Fibroblast of upper back skin (primary cell): Measurements from ENCODE around the gene FAM83B.
"Not testable (repeated sequence)": the region's sequence is repeated elsewhere in the genome, so short reads cannot be mapped to it uniquely, and the experiment has no call there.

ENCODE experiments used
- DNase-seq: peaks from one replicate; pipeline ENCODE4 v3.0.0-alpha.2; 2013

The FAM83B gene

DNA sequence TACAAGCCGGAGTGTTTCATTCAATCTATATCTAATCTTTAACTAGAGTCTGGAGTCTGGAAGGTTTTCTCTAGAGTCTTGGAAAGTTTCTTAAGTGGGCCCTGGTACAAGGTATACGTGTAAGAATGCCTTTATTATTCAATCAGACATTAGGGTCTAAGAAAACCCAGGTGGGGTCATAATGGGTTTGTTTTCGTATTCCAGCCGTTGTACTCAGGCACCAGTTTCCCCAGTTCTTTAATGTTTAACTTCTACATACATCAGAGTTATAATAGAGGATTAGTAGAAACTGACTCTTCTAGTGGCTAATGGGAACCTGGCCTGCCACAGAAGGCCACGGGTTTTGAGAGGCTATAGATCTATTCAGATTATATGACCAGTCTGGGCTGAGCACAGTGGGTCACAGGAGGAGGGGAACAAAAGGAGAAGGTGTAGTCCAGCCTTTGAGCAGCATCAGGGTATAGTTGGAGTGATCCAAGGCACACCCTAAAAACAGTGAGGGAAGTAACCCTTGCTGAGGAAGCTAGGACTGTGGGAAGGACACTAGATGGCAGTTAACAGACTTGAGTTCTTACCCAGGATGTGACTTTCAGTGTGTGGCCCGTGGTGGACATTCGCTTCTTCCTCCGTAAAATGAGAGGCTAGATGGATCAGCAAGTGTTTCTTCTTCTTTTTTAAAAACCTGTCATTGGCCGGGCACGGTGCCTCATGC is 15.5 kb downstream of the FAM83B start:
- no peak for DNase-seq

DNA sequence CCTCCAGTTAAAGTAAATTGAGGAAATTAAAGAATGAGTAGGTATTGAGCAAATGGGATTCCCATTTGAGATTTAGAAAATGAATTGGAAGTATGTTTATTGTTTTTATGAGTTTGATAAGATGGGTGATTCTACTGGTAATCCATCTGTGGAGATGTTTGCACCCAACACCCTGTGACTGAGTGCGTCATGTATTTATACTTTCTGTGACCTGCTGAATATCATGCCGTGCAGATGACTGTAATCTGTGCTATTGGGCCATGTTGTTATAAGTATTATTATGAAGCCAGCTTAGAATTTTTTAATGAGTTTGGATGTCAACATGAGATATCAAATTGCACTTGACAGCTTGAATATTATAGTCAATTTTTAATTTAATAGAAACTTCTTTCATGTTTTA is 17.7 kb downstream of the FAM83B start:
- DNase-seq: no peak

DNA sequence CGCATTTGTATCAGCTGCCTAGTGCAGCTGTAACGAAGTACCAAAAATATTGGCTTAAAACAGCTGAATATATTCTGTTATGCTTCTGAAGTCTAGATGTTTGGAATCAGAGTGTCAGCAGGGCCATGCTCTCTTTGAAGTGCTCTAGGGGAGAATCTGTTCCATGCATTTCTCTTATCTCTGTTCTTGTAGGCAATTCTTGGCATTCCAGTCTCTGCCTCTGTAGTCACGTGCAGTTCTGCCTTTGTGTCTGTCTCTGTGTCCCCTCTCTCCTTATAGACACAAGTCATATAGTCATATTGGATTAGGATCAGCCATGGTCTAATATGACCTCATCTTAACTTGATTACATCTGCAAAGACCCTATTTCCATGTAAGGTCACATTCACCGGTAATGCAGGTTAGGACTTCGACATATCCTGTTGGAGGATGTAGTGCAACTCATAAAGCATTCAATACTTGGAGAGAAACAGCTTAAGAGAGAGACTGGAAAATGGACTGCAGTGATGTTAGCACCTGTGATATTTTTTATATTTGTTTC is 18.6 kb downstream of the FAM83B start:
- DNase-seq: no peak

DNA sequence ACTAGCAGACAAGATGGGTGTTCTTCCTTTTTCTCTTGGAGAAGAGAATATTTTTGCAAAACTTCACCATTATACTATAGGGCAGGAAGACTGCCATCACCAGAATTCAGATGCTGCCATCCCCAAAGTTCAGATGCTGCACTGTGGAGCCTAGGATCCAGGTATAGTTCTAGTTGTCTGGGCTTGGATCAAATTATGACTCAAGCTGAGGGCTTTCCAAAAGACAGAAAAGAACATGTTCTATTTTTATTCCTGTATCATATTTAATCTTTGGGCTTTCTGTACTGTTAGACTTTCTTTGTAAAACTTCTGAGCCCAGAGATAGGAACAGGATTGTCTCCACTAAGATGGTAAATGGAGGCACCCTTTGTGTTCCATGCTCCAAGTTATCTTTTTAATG is 22.0 kb downstream of the FAM83B start:
- no peak for DNase-seq

DNA sequence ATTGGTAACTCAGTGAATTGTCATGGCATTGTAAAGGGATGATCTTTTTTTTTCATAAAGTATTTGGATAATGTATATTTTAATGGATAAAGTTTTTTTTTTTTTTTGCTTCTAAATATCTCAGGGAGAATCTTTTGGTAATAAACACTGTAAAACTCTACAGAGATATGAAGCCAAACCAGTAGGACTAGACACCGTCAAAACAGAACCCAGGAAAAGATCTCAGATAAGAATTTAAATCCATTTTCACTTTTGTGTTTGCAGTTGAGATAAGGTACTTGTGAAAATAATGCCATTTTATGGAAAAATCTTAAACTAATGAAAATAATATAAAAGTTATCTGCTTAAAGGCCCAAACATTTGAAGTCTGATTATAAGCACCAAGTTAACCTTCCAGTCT is 27.0 kb downstream of the FAM83B start:
- no peak for DNase-seq

DNA sequence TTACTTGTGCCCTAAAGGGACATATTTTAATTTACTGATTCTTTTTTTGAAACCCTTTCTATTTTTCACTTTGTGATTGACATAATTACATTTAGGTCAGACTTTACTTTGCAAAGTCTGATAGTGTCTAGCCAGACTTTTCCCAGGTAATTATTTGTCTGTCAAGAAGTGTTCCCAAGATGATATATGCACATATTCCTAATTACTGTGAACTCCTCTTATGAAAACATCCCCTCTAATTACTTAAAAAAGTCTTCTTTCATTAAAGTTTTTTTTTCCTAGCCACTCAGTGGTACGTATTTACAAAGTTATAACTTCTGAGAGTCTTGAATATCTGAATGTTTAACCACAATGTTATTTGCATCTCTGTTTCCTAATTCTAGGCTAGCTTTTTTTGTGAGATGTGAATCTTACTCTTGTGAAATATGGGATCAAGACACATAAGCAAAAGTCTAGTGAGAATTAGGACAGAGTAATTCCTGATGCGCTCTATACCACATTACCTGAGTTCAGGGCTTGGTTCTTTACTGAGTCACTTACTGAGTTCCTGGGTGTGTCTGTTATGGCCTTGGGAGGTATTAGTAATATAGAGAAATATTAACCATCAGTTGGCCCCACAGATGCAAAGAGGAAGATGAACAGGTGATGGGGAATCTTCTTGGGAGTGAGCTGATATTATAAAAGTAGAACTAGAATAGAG is 27.9 kb downstream of the FAM83B start:
- no peak for DNase-seq

DNA sequence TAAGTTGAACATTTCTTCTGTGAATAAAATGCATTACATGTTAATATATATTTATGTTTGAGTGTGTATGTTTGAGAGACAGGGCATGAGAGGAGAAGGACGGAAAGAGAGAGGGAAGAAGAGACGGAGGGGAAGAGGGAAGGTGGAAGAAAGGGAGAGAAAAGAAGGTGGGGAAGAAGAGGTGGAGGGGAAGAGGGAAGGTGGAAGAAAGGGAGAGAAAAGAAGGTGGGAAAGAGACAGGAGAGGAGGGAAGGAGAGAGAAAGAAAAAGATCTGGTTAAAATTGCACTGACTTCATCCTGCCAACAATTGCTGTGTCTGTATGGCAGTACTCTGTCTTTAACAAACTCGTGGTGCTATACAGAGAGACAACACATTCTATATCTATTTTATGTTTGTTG is 29.0 kb downstream of the FAM83B start:
- no peak for DNase-seq

DNA sequence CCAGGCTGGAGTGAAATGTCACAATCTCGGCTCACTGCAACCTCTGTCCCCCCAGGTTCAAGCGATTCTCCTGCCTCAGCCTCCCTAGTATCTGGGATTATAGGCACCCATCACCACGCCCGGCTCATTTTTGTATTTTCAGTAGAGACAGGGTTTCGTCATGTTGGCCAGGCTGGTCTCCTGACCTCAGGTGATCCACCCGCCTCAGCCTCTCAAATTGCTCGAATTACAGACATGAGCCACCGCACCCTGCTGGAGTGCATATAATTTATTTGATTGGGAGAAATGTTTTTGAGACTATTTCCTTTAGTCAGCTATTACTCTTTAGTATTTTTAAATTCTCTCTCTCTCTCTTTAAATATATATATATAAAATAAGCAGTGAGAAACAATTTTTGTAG is 29.8 kb downstream of the FAM83B start:
- DNase-seq: no peak

DNA sequence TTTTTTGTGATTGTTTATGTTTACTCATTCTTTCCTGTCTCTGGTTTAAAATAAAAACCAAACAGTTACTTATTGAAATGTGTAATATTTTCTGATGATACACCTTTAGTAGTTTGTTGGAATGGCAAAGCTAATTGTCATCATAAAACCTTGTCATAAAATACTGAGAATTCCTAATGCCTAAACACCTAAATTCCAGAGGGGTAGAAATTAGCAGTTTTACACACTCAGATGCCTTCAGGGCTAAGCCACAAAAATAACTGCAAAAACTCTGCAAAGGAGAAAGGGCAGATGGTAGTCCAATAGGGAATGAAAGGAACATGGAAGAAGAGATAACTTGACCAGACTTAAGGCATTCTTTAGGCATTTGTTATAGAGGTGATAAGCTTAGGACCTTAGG is 30.3 kb downstream of the FAM83B start:
- DNase-seq: no peak

DNA sequence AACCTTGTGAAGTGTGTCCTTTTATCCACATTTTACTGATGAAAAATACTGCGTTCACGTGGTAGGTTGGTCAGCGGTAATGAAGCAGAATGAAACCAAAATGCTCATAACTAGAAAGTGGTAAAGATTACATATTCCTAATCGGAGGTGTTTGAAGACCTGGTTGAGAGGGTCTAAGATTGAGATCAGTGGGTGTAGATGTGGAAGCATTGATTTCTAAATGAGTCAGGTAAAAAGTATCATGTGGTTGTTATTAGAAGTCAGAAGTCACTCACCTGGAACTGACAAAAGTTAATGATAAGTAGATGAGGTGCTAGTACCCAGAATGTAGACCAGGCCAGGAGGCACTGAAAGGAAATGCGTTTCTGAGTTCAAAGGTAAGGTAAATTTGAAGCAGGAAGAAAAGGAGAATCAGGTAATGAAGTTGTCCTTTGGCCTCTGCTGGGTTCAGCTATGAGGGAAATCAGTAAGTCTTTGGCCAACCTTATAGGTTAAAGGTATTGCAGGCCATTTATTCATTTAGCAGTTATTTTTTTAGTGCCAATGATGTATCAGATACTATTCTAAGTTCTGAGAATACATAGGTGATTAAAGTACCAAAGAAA is 31.2 kb downstream of the FAM83B start:
- no peak for DNase-seq

DNA sequence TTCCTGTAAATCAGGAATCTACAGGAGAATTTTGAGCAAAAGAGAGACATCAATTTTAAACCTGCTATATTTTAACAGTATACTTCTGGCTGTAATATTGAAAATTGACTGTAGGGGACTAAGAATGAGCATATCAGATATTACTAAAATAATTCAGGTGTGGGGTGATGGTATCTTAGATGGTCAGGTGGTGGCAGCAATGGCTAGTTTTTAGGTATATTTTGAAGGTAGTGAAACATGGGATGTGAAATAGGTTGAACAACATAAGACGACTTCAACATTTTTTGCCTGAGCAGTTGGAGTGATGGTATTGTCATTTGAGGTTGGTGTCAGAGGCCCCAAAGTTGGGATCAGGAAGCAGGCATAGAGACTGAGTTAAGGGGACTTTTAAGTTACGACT is 32.1 kb downstream of the FAM83B start:
- peak; percentile 14 for DNase-seq

DNA sequence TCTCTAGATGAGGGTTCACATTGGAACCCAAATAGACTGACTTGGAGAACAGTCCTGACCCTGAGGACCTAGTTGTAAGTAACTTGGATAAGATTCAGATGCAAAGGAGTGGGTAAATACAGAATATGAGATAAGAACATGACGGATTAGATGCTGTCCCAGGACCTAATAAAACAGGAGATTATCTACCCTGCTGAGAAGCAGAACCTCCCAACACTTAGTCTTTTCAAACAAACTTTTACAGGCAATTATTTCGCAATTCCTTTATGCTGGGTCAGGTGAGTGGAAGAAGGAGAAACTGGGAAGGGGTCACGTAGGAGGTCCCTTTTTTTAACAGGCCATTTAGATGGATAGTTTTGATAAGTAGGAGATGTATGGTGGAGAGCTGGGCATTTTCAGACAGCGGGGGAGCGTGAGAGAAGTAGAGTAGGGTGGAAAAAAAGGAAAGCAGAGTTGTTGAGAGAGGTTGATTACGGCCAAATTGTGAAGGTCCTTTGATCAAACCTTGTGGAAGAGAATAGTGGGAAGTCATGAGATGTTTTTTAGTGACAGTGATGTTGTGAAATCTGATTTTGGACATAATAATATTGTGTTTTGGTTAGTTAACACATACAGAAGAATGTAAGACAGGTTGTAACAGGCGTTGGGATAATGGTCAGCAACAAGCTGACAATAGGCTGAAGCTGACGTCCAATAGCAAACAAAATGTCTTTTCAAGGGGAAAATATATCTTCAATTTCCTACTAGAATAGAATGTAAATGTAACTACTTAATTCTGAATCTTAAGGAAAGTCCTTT is 32.8 kb downstream of the FAM83B start:
- no peak for DNase-seq

DNA sequence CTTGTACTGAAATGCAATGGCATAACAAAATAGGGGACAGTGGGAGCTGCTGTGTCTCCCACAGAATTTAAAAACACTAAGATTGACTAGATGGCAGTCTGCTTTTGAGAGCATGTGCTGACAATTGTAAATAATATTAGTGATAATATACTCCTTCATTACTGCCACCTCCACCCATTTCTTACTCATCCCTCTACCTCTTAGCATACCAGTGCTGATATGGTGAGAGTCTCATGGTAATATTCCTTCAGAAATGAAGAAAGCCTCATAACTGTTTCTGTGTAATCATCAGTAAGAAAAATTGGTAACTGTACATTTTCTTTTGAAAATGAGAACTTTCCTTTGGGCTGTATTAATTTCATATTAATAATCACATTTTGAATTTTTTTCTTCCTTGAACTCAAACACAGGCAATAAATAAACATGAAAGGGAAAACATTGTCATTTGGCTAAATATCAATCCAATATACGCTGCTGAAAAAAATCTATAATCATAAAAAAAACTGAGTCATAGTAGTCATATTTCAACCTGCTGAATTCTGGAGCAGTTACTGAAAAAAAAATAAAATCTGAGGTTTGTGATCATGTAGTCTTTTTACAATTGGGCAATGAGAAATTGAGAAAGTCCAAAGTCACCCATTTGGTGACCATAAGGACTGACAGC is 34.6 kb downstream of the FAM83B start:
- DNase-seq: no peak

DNA sequence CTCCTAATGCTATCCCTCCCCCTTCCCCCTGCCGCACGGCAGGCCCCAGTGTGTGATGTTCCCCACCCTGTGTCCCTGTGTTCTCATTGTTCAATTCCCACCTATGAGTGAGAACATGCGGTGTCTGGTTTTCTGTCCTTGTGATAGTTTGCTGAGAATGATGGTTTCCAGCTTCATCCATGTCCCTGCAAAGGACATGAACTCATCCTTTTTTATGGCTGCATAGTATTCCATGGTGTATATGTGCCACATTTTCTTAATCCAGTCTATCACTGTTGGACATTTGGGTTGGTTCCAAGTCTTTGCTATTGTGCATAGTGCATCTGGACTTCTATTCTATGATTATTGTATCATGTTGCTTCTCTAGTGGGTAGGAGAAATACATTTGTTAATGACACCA is 35.3 kb downstream of the FAM83B start:
- not testable (repeated sequence) for DNase-seq

DNA sequence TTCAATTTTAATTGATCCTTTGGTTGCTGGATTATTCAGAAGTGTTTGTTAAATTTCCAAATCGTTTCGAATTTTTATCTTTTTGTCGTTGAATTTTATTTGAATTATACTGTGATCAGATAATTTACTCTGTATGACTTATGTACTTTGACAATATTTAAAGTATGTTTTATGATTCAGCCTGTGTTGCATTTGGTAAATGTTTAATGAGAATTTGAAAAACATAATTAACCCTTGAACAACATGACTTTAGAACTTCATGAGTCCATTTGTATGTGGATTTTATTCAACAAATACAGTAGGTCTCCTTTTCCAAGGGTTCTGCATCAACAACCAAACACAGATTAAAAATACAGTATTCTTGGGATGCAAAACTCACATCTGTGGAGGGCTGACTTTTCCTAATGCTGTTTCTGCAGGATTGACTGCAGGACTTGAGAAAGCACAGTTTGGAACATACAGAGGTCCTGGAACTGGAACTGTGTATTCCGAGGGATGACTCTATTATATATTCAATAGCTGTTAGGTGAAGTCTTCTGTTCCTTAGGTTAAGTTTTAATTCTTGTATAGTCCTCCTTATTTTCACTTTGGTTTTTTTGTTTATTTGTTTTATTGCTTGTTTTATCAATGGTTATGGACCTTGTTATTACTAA is 40.5 kb downstream of the FAM83B start:
- no peak for DNase-seq

DNA sequence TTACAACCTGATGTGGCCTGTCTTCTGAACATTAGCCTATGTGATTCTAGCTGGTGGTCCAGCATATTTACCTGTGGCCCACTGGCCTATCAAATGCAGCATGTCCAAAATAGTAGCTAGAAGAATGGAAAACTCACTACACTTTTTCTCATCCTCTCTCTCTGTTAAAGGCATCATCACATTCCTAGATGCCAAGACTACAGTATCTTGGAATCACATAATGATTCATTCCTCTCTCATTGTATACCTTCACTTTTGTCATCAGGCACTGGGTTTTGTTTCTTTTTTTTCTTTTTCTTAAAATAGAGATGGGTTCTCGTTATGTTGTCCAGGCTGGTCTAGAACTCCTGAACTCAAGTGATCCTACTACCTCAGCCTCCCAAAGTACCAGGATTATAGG is 45.0 kb downstream of the FAM83B start:
- no peak for DNase-seq

DNA sequence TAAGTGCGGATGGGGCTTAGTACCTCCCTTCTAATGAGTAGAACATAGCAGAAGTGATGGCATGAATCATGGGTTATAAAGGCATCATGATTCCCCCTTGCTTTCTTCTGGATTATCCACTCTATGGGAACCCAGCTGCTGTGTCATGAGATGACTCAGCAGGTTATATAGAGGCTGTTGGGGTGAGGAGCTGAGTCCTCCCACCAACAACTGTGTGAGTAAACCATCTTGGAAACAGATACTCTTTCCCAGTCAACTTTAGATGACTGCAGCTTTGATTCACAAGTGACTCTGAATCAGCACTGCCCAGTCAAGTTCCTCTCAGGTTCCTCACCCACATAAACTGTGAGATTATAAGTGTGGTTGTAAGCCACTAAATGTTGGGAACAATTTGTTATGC is 46.3 kb downstream of the FAM83B start:
- peak; percentile 71 for DNase-seq

DNA sequence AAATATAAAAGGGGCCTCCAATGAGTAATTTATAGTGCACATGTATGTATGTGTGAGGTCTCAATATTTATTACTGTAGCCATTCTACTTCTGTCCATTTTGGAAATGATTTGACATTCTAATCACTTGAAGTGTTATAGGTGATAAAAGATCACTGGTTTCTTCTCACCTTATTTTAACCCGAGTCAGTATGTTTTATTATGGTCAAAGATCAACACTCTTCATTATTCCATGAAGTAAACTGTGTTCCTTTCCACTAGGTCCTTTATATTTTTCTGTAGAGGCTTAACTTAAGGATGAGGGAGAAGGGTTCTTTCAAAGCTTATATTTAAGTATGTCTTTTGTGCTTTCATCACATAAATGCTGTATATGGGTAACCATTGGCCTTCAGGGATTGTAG is 47.2 kb downstream of the FAM83B start:
- DNase-seq: no peak

DNA sequence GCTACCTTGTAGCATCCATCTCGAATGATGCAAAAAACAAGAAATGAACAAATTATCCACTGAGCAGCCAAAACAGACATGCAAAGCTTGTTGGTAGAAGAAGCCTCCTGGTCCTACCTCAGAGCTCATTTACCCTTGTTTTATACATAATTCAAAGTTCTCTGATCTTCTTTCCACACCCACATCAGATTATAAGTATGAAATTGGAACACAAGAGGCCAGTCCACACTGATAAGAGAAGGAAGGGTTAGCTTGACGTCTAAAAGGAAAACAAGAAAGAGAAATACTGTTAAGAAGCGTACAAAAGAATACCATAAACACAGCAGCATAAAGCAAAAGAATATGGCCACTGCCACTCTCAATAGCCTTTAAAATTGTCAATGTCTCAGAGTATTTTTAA is 49.7 kb downstream of the FAM83B start:
- no peak for DNase-seq

DNA sequence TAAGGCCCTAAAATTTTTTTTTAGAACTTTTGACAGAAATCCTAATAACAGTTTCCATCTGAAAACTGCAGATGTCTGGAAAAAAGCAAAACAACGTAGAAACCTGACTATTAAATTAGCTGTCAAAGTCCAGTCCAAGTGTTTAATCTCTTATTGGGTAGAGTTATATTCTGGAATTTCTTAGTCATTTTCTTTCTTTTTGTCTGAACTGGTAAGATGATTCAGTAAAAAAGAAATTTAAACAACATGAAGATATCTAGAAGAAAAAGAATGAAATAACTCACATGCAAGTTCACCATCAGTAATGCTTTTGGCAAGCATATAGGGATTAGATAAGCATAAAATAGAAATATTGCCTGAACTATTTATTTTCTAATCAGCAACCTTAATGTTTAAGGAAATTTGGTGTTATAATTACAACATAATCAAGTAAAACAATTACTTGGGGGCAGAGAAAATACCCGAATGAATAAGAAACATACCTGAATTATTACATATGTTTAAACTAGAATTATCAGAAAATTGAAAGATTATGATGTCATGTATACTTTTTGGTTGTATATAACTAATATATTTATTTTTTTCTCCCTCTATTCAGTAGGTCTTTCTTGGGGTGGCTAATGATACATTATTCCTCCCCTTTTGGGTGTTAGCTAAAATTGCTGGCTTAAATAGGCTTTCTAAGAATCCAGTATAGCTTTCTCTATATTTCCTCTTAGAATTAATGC is 51.1 kb downstream of the FAM83B start:
- peak; percentile 64 for DNase-seq

DNA sequence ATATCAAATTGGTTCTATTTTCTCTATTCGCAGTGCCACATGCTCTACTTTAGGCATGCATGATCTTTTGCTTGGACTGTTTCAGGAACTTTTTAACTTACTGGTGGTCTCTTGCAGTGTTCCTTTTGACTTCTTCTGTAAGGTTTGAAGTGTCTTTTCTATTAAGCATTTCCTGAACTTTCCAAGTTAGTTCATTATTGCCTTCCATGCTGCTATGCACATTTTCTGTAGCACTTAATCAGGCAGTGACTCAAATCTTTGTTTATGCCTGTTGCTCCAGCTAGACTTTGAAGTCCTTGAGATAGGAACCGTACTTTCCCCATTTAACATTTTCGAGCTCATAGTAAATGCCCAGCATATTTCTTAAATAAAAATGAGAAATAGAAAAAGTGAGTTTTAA is 52.2 kb downstream of the FAM83B start:
- no peak for DNase-seq

DNA sequence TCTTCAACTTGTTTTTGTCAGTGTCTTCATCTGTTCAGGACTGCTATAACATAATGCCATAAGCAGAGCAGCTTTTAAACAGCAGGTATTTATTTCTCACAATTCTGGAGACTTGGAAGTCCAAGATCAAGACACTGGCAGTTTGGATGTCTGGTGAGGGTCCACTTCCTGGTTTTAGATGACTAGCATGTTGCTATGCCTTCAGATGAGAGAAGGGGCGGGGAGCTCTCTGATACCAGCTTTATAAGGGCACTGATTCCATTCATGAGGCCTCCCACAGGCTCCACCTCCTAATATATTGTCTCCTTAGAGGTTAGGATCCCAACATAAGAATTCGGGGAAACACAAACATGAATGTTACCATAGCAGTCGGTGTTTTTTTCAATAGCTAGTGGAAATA is 52.9 kb downstream of the FAM83B start:
- no peak for DNase-seq
